B cell (primary cell): ENCODE results near the gene C3. TPM values are rescaled to one million over a fixed set of nuclear protein-coding genes. Genes with fewer than 3 reads are reported as not detected.
A peak's percentile ranks its signal among the peaks of the same experiment; 100 is the strongest.

Experiments used
- ATAC-seq: fragments of 200-7000 bp; cut with Tn5 transposase; one replicate; pipeline ENCODE4 v1.10.0; 2021; ENCODE audit warnings: low read depth, mild to moderate bottlenecking, moderate number of reproducible peaks, moderate library complexity
- CTCF ChIA-PET: fragments of 350-600 bp; sonication (Branson Sonifier 250); formaldehyde crosslinking; loops from one replicate; lab custom pipeline; 2021; ENCODE audit warnings: antibody characterized with exemption, inconsistent platforms; lab: Charles Lee
- POLR2A ChIA-PET: fragments of 350-600 bp; sonication (Branson Sonifier 250); formaldehyde crosslinking; loops from one replicate; lab custom pipeline; 2021; ENCODE audit warnings: antibody characterized with exemption; lab: Charles Lee
- DNase-seq: peaks from one replicate; pipeline ENCODE4 v3.0.0; 2013
- H2AFZ ChIP-seq: 2 replicates; pipeline ENCODE4 v1.6.1; 2012; ENCODE audit warnings: mild to moderate bottlenecking, low read depth, low read length; ENCODE audit not compliant: insufficient read depth, poor library complexity, severe bottlenecking
- H3K27ac ChIP-seq, 2 donors: 1 replicate in 1 of 2; 2 replicates in 1 of 2; pipeline ENCODE4 v1.5.1; 2012 to 2013; ENCODE audit warnings: low read length in 2 of 2, mild to moderate bottlenecking in 2 of 2, moderate library complexity in 1 of 2
- H3K27me3 ChIP-seq, 4 experiments: fragments of 200-600 bp in 1 of 4; sonication (generic) in 1 of 4; replicated peaks in 1 of 4; 1 replicate in 2 of 4; 2 replicates in 2 of 4; pipeline versions ENCODE4 v1.6.1 to v1.7.0; 2013 to 2016; ENCODE audit warnings: low read length in 3 of 4, mild to moderate bottlenecking in 2 of 4, mixed read lengths in 1 of 4, moderate library complexity in 1 of 4; ENCODE audit not compliant: insufficient read depth in 4 of 4, control insufficient read depth in 3 of 4; ENCODE audit errors: control extremely low read depth in 1 of 4
- H3K36me3 ChIP-seq, 2 experiments: replicated peaks in 1 of 2; 1 replicate in 1 of 2; 2 replicates in 1 of 2; pipeline versions ENCODE4 v1.6.1 to v1.7.1; 2013; ENCODE audit warnings: low read length in 1 of 2; ENCODE audit not compliant: insufficient read depth in 2 of 2, control insufficient read depth in 1 of 2; ENCODE audit errors: control extremely low read depth in 1 of 2, extremely low read depth in 1 of 2
- H3K4me1 ChIP-seq, 2 donors: fragments of 200-600 bp in 1 of 2; sonication (generic) in 1 of 2; 1 replicate in 1 of 2; 2 replicates in 1 of 2; pipeline versions ENCODE4 v1.5.1 to v1.6.1; 2013 to 2017; ENCODE audit warnings: low read length in 2 of 2; ENCODE audit not compliant: control insufficient read depth in 2 of 2, insufficient read depth in 2 of 2
- H3K4me2 ChIP-seq: replicated peaks from 2 replicates; pipeline ENCODE3; 2012; ENCODE audit warnings: mild to moderate bottlenecking, low read depth, low read length; ENCODE audit not compliant: poor library complexity, severe bottlenecking
- H3K4me3 ChIP-seq, 5 experiments: fragments of 200-600 bp in 1 of 5; sonication (generic) in 1 of 5; 1 replicate in 3 of 5; 2 replicates in 2 of 5; pipeline versions ENCODE4 v1.5.1 to v1.7.0; 2011 to 2016; ENCODE audit warnings: low read length in 4 of 5, mild to moderate bottlenecking in 4 of 5, low read depth in 2 of 5, control low read depth in 1 of 5, moderate library complexity in 1 of 5; ENCODE audit not compliant: insufficient read depth in 1 of 5; ENCODE audit errors: control extremely low read depth in 1 of 5, extremely low read depth in 1 of 5
- H3K79me2 ChIP-seq: fragments of 200-600 bp; sonication (generic); one replicate; pipeline ENCODE4 v1.6.0; 2016; ENCODE audit warnings: low read length; ENCODE audit not compliant: control insufficient read depth, insufficient read depth
- H3K9ac ChIP-seq: fragments of 200-600 bp; sonication (generic); 2 replicates; pipeline ENCODE4 v1.6.1; 2017; ENCODE audit warnings: mild to moderate bottlenecking, low read length, moderate library complexity
- H3K9me3 ChIP-seq, 3 donors: one replicate each; pipeline versions ENCODE4 v1.6.1 to v1.7.1; 2013; ENCODE audit warnings: low read length in 2 of 3; ENCODE audit not compliant: control insufficient read depth in 2 of 3, insufficient read depth in 1 of 3; ENCODE audit errors: control extremely low read depth in 1 of 3
- H4K20me1 ChIP-seq: 2 replicates; pipeline ENCODE4 v1.6.0; 2012; ENCODE audit warnings: mild to moderate bottlenecking, low read length; ENCODE audit not compliant: insufficient read depth, control insufficient read depth, poor library complexity, severe bottlenecking
- H3K27ac Mint-ChIP-seq: one replicate; pipeline ENCODE4 v1.8.0; 2021; ENCODE audit warnings: mixed read lengths
- H3K27me3 Mint-ChIP-seq: one replicate; pipeline ENCODE4 v1.8.0; 2021; ENCODE audit warnings: mixed read lengths
- H3K4me1 Mint-ChIP-seq: one replicate; pipeline ENCODE4 v1.8.0; 2021; ENCODE audit warnings: mixed read lengths
- H3K4me3 Mint-ChIP-seq: one replicate; pipeline ENCODE4 v1.8.0; 2021; ENCODE audit warnings: mixed read lengths
- H3K9me3 Mint-ChIP-seq: one replicate; pipeline ENCODE4 v1.8.0; 2022; ENCODE audit warnings: mixed read lengths; ENCODE audit not compliant: insufficient read depth
- EZH2 ChIP-seq: IDR thresholded peaks from 2 replicates; pipeline ENCODE4 v1.6.1; 2012; ENCODE audit warnings: borderline replicate concordance, low read depth, mild to moderate bottlenecking, moderate library complexity, low read length; ENCODE audit not compliant: insufficient read depth, poor library complexity, severe bottlenecking
- WGBS: methylation state at CpG from one replicate; pipeline ENCODE4 v1.1.5; 2013; ENCODE audit warnings: missing lambda C conversion rate; ENCODE audit not compliant: insufficient coverage; 5-methylcytosine and 5-hydroxymethylcytosine counted together
- intact Hi-C: fragments of 100-400 bp; cut with micrococcal nuclease; formaldehyde crosslinking; loops from one replicate; pipeline ENCODE4 v1.10.0; 2022
- polyA plus RNA-seq: library from polyadenylated mRNA; depleted of rRNA; stranded (reverse); fragments of >200 nt; gene quantifications from 2 replicates; pipeline ENCODE4 v1.2.3, GENCODE V29; 2012
- total RNA-seq, 2 donors: library from RNA; stranded (reverse); fragments of 120-200 nt in 1 of 2; gene quantifications; 1 replicate in 1 of 2; 2 replicates in 1 of 2; pipeline versions ENCODE4 v1.2.3 to v1.2.4, GENCODE V29; 2013 to 2022
- TF ChIP-seq, protein P1 (sequence below): fragments of 200-600 bp; IDR thresholded peaks from one replicate; pipeline ENCODE4 v1.8.0; 2022; ENCODE audit warnings: antibody characterized with exemption, mild to moderate bottlenecking

C3 gene
- total and polyA plus RNA-seq, 2 donors (not counting 1 experiment from before 2014, with no cell fraction given), result 0.01 to 0.47 TPM

DNA sequence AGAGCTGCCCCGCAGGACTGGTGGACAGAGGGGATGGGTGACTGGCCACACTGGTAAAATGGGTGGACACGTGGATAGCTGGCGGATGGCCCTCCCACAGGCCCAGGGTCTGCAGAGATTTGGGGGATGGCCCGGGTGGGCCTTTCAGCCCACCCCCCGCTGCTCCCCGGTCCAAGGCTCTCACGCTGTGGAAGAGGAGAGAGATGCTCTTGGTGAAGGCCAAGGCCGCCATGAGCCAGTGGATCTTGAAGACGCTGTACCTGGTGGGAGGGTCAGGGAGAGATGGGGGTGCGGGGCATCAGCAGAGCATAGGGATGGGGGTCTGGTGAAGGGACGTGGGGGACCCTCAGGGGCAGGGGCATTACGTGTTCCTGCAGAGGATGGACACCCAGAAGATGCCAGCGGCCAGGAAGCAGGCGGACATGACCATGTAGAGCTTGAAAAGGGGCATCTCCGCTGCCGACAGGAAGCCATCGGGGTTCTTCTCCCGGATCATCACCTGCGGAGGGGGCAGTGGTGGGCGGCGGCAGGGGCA lies 12.4 kb upstream of the C3 start:
- no peaks in the 10 kb centered on the region for H3K9me3 Mint-ChIP-seq
- Histone ChIP-seq H3K79me2 (peaks cover 14% of the 10 kb centered on the region), H3K27ac (no peak overlapping the region), H3K4me3 (no peak overlapping the region), H3K4me2 (no peak overlapping the region), H3K36me3 (peaks cover 0 to 10% of the 10 kb centered on the region in 2 experiments), H2AFZ (no peak overlapping the region), H4K20me1 (no peaks in the 10 kb centered on the region), H3K9ac (no peak overlapping the region), H3K4me1 (peaks cover 21 to 27% of the 10 kb centered on the region in 2 donors), H3K9me3 (no peaks in the 10 kb centered on the region), H3K27me3 (no peaks in the 10 kb centered on the region)
- DNase-seq (no peak), ATAC-seq (no peak)
- peak overlapping the region; percentile 37 for H3K27ac Mint-ChIP-seq
- no peak overlapping the region for H3K4me3 Mint-ChIP-seq
- intact Hi-C loops, result no loop called here
- POLR2A ChIA-PET, result no interaction called here
- peaks cover 30% of the 10 kb centered on the region for H3K4me1 Mint-ChIP-seq
- no peaks in the 10 kb centered on the region for H3K27me3 Mint-ChIP-seq
- CTCF ChIA-PET, result interaction anchor here (2.0 kb wide), 1 partner anchor 131 kb away, joined by 4 read pairs; no protein-coding TSS in a partner anchor
- TF ChIP-seq EZH2, result no peak
- TF ChIP-seq, protein P1, sequence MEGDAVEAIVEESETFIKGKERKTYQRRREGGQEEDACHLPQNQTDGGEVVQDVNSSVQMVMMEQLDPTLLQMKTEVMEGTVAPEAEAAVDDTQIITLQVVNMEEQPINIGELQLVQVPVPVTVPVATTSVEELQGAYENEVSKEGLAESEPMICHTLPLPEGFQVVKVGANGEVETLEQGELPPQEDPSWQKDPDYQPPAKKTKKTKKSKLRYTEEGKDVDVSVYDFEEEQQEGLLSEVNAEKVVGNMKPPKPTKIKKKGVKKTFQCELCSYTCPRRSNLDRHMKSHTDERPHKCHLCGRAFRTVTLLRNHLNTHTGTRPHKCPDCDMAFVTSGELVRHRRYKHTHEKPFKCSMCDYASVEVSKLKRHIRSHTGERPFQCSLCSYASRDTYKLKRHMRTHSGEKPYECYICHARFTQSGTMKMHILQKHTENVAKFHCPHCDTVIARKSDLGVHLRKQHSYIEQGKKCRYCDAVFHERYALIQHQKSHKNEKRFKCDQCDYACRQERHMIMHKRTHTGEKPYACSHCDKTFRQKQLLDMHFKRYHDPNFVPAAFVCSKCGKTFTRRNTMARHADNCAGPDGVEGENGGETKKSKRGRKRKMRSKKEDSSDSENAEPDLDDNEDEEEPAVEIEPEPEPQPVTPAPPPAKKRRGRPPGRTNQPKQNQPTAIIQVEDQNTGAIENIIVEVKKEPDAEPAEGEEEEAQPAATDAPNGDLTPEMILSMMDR, result no peak
- WGBS, result 93% methylated on average over 21 of the region's 21 CpGs

DNA sequence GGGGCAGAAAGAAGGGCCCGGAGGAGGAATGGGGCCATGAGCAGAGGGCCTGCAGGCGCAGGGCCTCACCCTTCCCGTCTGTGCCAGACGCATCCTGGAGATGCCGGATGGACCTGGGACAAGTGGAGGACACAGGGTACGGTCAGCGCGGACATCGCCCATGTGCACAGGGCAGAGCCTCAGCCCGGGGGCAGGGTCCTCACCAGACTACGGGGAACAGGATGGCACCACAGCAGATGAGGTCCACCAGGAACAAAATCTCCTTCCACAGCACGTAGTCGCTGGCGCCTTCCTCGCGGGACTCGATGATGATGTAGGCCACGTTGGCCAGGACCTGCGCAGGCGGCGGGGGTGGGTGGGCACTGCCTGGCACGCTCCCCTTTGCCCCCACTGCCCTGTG lies 11.4 kb upstream of the C3 start:
- POLR2A ChIA-PET, result no interaction called here
- WGBS, result 94% methylated on average over 22 of the region's 22 CpGs
- Histone ChIP-seq H3K9ac (no peak overlapping the region), H3K9me3 (no peaks in the 10 kb centered on the region), H3K4me1 (peaks cover 19 to 22% of the 10 kb centered on the region in 2 donors), H3K27ac (no peak overlapping the region), H3K79me2 (peaks cover 14% of the 10 kb centered on the region), H3K27me3 (no peaks in the 10 kb centered on the region), H3K36me3 (peaks cover 0 to 10% of the 10 kb centered on the region in 2 experiments), H4K20me1 (no peaks in the 10 kb centered on the region), H3K4me3 (no peak overlapping the region), H3K4me2 (no peak overlapping the region), H2AFZ (no peak overlapping the region)
- peaks cover 29% of the 10 kb centered on the region for H3K4me1 Mint-ChIP-seq
- no peak overlapping the region for H3K4me3 Mint-ChIP-seq
- DNase-seq (no peak), ATAC-seq (no peak)
- no peaks in the 10 kb centered on the region for H3K27me3 Mint-ChIP-seq
- H3K9me3 Mint-ChIP-seq, result no peaks in the 10 kb centered on the region
- intact Hi-C loops, result no loop called here
- H3K27ac Mint-ChIP-seq, result no peak overlapping the region
- CTCF ChIA-PET, result no interaction called here
- TF ChIP-seq EZH2, result no peak
- TF ChIP-seq, protein P1, result no peak
